CD4-positive, alpha-beta T cell treated with Interleukin-17A for 4 hours (primary cell): ENCODE data around the gene NTN1.

ENCODE experiments used
- DNase-seq: peaks from one replicate; pipeline ENCODE4 v3.0.0-alpha.2; 2020; ENCODE audit warnings: mixed read lengths

Gene NTN1

DNA sequence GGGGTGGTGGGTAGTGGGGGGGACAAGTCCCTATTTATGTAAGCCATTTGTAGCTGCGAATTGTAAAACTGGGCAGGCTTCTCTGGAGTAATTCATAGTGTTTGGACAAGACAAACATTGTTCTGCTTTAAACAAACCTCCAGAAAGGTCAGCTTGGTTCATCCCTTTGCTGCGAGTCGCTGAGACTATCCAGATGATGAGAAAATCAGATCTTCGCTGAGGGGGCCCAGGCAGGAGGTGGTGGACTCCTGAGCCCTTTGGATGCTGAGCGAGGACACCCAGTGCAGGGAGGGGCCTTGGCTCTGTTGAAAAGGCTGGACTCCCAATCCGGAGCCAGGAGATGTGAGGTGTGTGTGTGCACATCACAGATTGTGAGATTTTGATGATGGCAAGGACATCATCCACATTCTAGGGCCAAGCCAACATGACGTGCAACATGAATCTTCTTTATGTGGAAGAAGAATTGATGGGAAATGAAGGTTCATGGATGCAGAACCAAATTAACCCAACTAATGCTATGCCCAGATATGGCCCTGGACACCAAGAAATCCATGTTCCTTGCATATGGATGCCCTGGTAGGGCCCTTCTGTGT lies 15.0 kb upstream of the NTN1 start:
- no peak for DNase-seq

DNA sequence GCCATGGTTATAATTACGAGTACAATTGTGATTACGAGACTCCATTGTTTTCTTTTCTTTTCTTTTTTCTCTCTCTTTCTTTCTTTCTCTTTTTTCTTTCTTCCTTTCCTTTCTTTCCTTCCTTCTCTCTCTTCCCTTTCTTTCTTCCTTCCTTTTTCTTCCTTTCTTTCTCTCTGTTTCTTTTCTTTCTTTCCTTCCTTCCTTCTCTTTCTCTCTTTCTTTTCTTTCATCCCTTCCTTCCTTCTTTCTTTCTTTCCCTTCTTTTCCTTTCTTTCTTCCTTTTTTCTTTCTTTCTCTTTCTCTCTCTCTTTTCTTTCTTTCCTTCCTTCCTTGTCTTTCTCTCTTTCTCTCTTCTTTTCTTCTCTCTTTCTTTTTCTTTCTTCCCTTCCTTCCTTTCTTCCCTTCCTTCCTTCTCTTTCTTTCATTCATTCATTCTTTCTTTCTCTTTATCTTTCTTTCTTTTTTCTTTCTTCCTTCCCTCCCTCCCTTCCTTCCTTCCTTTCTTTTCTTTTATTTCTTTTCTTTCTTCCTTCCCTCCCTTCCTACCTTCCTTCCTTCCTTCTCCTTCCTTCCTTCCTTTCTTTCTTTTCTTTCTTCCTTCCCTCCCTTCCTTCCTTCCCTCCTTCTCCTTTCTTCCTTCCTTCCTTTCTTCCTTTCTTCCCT lies 14.1 kb upstream of the NTN1 start:
- DNase-seq = no peak

DNA sequence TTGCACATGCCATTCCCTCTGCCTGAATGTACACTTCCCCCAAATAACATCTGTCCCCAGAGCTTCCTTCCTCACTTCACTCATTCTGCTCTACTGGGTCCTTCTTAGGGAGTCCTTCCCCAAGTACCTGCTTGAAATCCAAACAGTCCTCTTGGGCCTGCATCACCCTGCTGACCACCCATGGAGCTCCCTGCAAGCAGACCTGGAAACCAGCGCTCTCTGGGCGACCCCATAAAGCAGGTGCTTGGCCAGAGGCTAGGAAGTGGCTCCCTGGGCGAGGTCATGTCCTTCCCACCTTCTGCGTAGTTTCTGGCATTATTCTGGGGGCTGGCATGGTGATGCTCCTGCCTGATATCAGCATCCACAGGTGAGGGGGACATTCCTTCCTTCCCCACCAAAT lies 12.2 kb upstream of the NTN1 start:
- DNase-seq = no peak

DNA sequence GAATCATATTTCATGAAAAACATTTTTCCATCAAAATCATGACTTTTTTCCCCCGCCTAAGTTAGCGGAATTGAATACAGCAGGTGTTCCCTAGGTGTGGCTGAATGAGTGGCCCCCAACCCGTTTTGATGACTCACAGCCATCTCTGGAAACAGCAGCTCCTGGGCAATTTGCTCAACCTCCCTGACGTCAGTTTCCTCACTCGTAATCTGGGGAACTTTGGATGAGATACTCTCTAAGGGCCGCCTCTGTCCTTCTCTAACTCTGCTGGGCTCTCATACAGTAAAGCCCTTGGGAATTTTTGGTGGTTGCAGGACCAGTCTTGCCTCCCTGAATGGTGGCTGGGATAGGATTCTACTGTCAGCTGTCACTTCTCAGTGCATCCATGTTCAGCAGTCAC lies 11.6 kb upstream of the NTN1 start:
- no peak for DNase-seq

DNA sequence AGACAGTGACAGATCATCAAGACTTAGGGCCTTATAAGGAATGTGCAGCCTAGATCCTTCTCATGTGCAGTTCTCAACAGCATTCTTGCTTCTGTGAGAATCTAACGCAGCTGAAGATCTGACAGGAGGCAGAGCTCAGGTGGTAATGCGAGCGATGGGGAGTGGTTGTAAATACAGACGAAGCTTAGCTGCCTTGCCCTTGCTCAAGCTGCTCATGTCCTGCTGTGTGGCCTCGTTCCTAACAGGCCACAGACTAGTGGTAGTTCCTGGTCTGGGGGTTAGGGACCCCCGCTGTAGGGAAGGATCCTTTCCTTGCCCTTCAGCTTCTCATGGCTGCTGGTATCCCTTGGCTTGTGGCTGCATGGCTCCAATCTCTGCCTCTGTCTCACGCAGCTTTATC lies 10.3 kb upstream of the NTN1 start:
- no peak for DNase-seq

DNA sequence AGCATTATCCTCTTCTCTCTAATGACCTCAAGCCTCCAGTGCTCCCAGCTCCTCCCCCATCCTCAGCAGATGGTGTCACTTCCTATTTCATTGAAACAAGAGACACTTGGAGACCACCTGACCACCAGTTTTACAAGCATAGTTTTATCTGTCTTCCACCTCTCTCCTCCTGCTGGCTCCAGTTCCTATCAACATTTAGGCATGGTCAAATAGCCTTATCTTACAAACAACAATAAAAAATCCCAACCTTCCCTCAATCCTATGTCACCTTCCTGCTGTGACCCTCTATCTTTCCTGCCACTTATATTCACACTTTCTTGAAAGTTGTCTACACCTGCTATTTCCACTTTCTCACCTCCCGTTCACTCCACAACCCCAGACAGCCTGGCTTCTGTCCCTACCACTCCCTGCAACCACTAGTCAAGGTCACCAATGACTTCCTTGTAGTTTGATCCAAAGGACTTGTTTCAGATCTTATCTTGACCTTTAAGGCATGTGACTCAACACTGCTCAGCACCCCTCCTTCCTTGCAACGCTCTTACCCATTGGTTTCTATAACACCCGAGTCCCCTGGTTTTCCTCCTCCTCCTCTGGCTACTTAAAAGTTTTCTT lies 4.3 kb upstream of the NTN1 start:
- DNase-seq = no peak

DNA sequence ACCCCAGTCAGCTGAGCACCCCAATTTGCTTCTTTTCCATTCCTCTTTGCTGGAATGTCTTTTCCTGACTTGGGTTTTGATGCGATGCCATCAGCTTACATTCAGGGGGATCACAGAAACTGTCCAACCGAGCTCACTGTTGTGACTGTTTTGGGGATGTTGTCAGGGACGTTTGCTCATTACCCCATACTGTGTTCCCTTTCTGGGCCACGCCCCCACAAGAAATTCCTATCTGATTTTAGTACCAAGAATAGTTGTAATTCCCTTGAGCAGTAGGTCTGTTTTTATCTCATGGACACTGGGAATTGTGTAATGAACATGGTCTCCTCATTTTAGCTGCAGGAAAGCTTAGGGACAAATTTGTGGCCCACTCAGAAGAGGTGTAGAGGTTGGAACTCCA lies 2.6 kb upstream of the NTN1 start:
- no peak for DNase-seq

DNA sequence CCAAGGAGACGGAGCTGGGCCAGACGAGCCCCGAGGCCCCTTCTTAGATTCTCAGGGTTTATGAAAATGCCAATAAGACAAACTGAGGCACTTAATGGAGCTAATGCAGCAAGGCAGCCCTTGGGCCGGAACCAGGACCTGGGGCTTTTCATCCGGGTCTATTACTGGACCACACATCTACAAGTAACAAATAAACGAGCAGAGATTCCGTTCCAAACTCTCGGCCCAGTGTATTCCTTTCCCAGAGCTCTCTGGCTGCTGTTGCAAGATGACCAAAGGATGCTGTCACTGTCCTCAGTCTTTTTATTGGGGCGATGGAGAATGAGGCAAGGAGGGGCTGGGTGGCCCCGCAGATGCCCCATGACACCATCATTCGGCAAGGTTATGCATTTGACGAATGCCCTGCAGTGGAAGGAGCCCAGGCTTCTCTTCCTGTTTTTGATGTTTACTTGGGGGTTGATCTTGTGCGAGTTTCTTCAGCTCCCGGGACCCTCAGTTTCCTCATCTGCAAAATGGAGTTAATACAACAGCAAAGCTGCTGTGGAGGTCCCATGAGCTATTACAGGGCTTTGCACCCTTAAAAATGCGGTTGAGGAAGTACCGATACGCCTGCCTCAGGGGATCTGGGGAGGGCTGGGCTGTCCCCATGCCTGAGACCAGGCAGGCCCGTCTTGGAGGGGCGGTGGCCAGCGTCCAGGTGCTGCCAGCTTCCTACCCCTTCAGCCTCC lies 1.1 kb upstream of the NTN1 start:
- no peak for DNase-seq

DNA sequence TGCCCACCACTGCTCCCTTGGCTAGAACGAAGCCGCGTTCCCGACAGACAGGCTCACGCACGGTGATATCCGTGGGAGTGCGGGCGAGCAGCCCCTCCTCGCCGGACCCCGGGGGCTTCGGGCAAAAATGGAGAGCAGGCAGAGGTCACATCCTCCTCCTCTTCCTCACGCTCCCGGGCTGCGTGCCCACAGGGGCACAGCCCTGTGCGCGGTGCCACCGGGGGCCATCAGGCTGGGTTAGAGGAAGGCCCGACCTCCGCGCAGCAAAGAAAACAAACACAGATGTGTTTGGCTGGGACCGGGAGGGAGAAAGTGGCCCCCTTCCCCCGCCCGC lies 519 bp upstream of the NTN1 start:
- DNase-seq = no peak

DNA sequence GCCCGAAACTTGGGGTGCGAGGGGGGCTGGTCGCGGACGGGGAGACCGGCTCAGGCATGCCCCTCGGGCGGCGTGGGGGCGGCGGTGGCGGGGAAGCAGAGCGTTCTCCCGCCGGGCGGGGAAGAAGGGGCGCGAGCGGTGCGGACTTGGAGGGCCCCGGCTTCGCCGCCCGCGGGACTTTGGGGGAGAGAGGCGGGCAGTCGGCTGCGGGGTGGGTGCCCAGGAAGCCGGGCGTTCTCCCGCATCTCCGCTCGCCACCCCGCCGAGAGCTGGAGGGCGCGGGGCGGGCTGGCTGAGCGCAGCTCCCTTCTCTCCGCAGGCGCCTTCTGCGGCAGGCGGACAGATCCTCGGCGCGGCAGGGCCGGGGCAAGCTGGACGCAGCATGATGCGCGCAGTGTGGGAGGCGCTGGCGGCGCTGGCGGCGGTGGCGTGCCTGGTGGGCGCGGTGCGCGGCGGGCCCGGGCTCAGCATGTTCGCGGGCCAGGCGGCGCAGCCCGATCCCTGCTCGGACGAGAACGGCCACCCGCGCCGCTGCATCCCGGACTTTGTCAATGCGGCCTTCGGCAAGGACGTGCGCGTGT lies 772 bp downstream of the NTN1 start:
- no peak for DNase-seq

DNA sequence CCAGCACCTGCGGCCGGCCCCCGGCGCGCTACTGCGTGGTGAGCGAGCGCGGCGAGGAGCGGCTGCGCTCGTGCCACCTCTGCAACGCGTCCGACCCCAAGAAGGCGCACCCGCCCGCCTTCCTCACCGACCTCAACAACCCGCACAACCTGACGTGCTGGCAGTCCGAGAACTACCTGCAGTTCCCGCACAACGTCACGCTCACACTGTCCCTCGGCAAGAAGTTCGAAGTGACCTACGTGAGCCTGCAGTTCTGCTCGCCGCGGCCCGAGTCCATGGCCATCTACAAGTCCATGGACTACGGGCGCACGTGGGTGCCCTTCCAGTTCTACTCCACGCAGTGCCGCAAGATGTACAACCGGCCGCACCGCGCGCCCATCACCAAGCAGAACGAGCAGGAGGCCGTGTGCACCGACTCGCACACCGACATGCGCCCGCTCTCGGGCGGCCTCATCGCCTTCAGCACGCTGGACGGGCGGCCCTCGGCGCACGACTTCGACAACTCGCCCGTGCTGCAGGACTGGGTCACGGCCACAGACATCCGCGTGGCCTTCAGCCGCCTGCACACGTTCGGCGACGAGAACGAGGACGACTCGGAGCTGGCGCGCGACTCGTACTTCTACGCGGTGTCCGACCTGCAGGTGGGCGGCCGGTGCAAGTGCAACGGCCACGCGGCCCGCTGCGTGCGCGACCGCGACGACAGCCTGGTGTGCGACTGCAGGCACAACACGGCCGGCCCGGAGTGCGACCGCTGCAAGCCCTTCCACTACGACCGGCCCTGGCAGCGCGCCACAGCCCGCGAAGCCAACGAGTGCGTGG lies 1.5 kb downstream of the NTN1 start:
- DNase-seq = peak; percentile 12

DNA sequence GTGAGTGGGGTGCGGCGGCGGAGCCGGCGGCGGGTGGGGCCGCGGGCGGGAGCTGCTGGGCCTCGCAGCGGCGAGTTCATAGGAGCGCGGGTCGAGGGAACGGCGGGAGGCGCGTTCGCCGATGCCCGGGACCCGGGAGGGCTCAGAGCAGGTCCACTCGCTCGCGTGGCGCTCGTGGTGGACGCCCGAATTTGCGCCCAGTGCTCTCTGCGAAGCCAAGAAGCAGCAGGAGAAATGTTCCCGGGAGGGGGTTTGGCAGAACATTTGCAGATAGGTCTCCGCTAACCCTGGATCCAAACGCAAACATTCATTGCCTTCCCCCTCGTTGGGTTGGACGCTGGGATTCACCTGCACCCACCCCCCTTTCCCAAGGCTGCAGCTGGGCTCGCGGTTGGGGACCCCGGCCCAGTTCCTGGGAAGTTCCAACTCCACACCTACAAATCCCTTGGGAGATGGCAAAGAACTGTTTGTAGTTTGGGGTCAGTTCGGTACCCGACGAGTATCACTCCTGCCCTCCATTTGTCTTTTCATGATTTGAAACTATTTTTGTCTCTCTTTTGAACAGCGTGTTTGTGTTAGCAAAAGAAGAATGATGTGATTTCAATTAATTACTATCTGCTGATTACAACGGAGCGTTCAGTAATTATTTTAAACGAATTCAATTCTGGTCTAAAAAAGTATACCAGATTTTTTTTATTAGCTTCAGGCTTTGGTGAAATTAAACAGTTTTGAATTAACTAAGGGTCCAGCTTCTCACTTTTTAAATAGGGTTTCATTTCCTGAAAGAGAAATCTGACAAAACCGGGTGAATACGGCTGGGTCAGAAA lies 2.3 kb downstream of the NTN1 start:
- no peak for DNase-seq

DNA sequence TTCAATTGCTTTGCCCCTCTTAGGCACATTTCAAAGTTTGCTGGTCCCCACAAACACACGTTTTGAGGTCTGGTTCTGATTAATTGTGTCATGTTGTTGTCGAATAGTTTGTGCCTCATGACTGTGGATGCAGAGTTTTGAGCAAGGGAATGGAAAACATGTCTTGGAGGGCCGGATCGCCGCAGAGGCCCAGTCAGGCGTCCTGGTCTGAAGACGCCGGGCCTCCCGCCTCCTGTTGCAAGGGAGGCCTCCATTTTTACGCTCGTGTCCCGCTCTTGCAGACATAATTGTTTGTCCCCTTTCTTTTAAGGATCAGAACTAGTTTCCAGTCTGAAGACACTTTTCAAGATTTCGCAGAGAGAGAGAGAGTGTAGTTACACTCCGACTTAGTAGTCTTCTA lies 3.2 kb downstream of the NTN1 start:
- no peak for DNase-seq

DNA sequence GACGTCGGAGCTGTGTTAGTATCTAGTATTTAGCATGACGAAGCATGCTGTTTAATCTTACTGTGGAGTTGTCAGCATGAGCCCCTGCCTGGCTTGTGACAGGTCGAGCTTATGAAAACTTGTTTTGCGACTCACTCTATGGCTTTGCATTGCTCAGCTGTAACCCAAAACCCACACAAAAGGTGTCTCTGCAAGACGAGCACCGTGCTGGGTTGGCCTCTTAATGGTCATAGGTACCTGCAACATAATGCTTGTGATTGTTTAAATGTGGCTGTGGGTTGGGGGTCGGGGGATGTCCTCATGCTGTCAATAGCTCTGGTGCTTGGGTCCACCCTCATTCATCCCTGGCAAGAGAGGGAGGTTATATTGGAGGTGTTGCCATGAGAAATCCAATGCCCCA lies 5.4 kb downstream of the NTN1 start:
- no peak for DNase-seq

DNA sequence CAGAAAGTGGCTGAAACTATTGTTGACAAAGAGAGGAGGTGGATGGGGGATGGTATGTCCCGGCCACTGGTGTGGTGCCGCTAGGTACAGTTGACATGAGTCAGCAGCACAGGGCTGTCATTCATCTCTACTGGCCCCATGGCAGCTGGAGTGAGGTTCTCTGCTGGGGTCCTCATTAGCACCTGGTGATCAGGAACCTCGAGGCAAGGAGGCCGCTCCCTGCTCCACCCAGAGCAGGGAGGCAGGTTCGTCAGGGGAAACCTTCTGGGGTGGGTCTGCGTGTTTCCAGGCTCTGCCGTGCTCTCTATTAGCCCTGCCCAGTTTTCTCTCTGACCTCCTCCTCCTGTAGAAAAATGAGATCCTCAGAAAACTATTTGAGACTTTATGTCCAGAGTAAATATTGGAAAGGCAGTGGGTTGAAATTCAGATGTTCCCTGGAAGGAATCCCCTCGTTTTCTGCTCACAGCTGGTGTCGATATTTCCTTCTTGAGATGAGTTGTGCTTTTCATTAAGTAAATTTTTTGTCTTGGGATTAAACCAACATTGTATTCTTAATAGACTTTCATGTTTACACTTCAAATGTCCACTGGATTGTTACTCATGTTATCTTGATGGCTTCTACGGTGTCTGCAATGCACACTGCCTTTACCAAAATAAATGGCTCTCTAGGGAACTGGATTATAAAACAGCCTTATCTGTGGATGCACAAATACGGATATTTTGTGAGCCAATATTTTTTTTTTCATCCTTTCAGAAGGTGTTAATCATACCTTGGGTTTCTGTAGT lies 7.1 kb downstream of the NTN1 start:
- no peak for DNase-seq

DNA sequence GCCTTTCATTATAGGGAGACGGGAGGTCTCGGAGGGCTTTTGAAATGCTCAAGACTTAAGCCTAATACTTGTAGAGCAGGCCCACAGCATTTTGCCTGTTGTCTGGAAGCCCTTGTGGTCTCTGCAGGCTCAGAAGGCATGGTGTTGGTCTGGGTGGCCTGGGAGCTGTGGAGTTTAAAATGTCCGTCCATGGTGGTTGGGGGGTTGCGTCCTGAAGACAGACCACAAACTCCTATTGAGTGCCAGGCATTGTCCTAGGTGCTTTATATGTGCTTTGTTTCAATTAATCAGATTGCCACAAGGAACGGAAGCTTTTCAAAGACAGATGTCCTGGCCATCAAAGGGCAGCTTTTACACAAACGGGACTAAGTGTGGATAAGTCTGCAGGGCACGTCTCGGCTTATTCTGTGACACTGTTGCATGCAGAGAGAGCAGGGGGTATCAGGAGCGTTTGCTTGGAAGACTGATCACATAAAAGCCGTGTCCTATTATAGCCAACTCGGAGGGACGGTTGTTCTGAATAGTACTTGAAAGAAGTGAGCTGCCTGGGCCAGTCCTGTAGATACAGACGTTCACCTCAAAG lies 7.8 kb downstream of the NTN1 start:
- no peak for DNase-seq

DNA sequence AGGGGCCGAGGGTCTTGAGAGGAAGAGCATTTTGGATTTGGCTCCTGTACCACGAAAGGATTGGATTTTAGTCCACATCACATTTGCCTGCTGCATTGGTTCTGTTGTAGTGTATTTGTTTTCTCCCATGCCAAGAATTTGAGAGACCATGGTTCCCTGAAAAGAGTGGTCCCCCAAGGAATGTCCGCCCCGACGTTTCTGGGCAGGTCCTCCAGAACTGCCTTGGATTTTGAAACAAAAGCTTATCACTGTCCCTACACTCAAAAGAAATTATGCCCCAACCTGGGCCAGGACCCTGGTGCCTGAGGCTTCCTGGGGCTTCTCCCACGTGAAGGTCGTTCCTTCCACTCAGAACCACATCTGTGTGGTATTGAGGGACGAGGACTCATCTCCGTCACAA lies 10.8 kb downstream of the NTN1 start:
- DNase-seq = no peak

DNA sequence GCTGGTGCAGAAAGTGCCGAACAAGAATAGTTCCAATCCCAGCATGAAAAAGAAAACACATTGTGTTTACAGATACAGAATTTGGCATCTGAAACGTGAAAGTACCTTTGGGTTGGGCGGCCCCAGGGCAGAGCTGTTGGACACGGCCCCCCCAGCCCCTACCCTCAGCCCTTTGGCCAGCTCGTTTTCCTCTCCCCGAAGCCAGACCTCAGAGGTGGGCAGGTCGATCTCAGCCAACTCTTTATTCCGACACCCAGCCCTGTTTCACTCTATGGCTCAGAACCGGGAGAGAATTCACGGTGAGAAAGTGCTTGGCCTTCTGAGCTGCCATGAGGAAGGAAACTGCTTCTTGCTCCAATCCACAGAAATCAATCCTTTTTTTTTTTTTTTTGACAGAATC lies 11.3 kb downstream of the NTN1 start:
- DNase-seq = no peak

DNA sequence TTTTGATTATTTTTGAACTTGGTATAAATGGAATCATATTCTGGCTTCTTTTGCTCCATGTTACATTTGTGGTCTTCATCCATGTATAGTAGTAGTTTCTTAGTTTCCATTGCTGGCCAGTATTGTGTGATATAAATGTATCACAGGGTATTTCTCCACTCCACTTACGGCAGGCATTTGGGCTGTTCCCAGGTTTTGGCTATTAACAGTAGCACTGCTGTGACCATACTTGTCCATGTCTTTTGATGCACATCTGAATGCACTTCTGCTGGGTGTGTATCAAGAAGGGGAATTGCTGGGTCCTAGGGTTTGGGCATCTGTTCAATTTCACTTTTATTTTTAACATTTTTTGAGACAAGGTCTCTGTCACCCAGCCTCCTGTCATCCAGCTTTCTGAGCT lies 13.9 kb downstream of the NTN1 start:
- no peak for DNase-seq

DNA sequence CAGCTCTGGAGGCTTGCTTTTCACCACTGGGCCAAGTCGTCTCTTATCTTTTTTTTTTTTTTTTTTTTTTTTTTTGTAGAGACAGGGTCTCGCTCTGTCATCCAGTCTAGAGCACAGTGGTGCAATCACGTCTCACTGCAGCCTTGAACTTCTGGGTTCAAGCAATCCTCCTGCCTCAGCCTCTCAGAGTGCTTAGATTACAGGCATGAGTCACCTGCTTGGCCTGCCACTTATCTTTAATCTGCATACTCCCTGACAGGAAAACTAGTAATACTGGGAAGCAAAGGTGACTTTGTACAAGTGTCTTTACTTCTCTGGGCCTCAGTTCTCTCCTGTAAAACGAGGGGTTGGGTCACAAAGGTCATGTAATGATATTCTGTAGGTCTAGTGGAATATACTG lies 15.0 kb downstream of the NTN1 start:
- no peak for DNase-seq

DNA sequence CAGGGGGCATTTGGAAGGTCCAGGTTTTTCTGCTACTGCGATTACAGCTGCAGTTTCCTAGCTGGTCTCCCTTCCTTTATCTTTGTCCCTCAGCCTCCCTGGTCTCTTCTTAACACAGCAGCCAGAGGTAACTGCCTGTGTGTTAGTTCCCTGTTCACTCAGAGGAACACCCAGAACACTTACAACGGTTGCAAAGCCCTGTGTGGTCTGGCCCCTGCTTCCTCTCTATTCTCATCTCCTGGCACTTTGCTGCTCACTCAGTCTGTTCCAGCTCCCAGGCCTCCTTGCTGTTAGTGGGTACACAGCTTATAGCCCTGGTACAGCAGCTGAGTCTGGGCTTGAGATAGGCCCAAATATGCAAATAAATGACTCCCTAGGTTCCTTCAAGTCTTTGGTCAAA lies 16.4 kb downstream of the NTN1 start:
- DNase-seq = no peak
